Fibroblast of lung (primary cell): Measurements from ENCODE around the gene ACSS1.

Source experiments
- EZH2 ChIP-seq: IDR thresholded peaks from 2 replicates; pipeline ENCODE4 v1.5.1; 2012; ENCODE audit warnings: low read length, control low read depth, mild to moderate bottlenecking; ENCODE audit errors: missing control alignments
- TF ChIP-seq, protein P1 (sequence below), 2 donors: IDR thresholded peaks in 1 of 2; conservative IDR thresholded peaks in 1 of 2; 1 replicate in 1 of 2; 2 replicates in 1 of 2; pipeline ENCODE4 v1.5.1; 2011 to 2012; ENCODE audit warnings: low read length in 2 of 2, control low read depth in 1 of 2, inconsistent platforms in 1 of 2, low read depth in 1 of 2, mild to moderate bottlenecking in 1 of 2

DNA sequence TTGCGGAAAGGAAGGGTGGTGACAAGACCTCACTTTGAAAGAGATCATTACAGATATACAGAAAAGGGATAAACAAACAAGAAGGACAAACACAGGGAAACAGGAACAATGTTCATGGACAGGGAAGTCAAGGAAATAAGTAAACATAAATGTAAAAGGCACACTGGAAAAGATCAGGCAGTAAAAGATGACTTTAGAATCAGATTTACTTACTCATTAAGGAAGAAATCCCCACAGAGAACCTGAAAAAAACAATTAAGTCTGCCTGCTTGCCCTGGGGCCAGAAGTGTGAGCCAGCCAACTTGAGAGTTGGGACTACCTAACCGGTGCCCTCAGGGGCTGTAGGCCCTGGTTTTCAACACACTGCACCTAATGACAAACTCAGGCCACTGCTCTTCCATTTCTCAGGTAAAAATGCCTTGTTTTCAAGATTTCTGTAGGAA lies 67.1 kb downstream of the ACSS1 start:
- TF ChIP-seq, protein P1, sequence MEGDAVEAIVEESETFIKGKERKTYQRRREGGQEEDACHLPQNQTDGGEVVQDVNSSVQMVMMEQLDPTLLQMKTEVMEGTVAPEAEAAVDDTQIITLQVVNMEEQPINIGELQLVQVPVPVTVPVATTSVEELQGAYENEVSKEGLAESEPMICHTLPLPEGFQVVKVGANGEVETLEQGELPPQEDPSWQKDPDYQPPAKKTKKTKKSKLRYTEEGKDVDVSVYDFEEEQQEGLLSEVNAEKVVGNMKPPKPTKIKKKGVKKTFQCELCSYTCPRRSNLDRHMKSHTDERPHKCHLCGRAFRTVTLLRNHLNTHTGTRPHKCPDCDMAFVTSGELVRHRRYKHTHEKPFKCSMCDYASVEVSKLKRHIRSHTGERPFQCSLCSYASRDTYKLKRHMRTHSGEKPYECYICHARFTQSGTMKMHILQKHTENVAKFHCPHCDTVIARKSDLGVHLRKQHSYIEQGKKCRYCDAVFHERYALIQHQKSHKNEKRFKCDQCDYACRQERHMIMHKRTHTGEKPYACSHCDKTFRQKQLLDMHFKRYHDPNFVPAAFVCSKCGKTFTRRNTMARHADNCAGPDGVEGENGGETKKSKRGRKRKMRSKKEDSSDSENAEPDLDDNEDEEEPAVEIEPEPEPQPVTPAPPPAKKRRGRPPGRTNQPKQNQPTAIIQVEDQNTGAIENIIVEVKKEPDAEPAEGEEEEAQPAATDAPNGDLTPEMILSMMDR (conservative IDR thresholded peaks at IDR 0.05 in 1 of 2, IDR thresholded peaks at IDR 0.05 in 1 of 2; ENCODE audit: low read depth in 1 of 2, low read length in 2 of 2): no peak
- TF ChIP-seq EZH2: no peak
